ENCODE measurements around the gene GRM3.

The GRM3 gene

GRCh38 chr7:86898171-86898570, 254.5 kb downstream of the GRM3 start:
- Histone ChIP-seq H3K27me3 (ENCODE audit: insufficient read depth, low read length) (peaks cover 16% of the 10 kb centered on the region; the same call in 1 of the 2 replicates), H3K36me3 (ENCODE audit: insufficient read depth, low read length) (no peaks in the 10 kb centered on the region), H3K27ac (ENCODE audit: low read depth, low read length) (no peak overlapping the region), H3K4me3 (ENCODE audit: low read depth, low read length) (no peak overlapping the region), H3K79me2 (ENCODE audit: control insufficient read depth, insufficient read depth, low read length, unreplicated experiment) (no peaks in the 10 kb centered on the region), H2AFZ (ENCODE audit: low read length, unreplicated experiment) (no peak overlapping the region), H3K4me1 (ENCODE audit: control insufficient read depth, insufficient read depth, low read length, unreplicated experiment) (no peaks in the 10 kb centered on the region)

DNA sequence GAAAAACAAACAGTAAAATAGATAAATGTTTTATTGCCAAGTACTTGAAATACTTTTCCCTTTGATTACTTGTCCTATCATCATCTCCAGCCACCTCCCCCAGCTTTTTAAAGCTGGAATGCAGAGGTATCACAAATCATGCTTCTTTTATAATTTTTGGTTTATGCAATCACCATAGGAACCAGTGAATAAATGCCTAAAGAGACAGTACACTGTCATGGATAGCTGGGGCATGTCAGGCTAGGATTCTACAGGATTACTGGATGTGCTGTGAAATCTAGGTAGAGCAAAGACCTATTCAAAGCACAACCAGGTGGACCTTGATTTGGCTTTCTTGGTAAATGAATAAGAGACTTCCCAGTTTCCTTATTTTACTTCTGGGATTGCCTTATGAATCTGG, 257.2 kb downstream of the GRM3 start:
- H3K79me2 ChIP-seq (ENCODE audit: control insufficient read depth, insufficient read depth, low read length, unreplicated experiment): no peaks in the 10 kb centered on the region
- H3K4me1 ChIP-seq (ENCODE audit: control insufficient read depth, insufficient read depth, low read length, unreplicated experiment): no peaks in the 10 kb centered on the region
- H2AFZ ChIP-seq (ENCODE audit: low read length, unreplicated experiment): no peak overlapping the region
- H3K4me3 ChIP-seq (ENCODE audit: low read depth, low read length): no peak overlapping the region
- H3K36me3 ChIP-seq (ENCODE audit: insufficient read depth, low read length): no peaks in the 10 kb centered on the region
- peaks cover 21% of the 10 kb centered on the region for H3K27me3 ChIP-seq (ENCODE audit: insufficient read depth, low read length)
- H3K27ac ChIP-seq (ENCODE audit: low read depth, low read length): no peak overlapping the region

- Histone ChIP-seq H3K79me2 (ENCODE audit: control insufficient read depth, insufficient read depth, low read length, unreplicated experiment) (no peaks in the 10 kb centered on the region), H3K4me1 (ENCODE audit: control insufficient read depth, insufficient read depth, low read length, unreplicated experiment) (no peaks in the 10 kb centered on the region), H2AFZ (ENCODE audit: low read length, unreplicated experiment) (no peak overlapping the region), H3K36me3 (ENCODE audit: insufficient read depth, low read length) (no peaks in the 10 kb centered on the region), H3K4me3 (ENCODE audit: low read depth, low read length) (no peak overlapping the region), H3K27ac (ENCODE audit: low read depth, low read length) (no peak overlapping the region), H3K27me3 (ENCODE audit: insufficient read depth, low read length) (peaks cover 17% of the 10 kb centered on the region)
Observed at GRCh38 chr7:86904949-86905834, 261.5 kb downstream of the GRM3 start.

GRCh38 chr7:86908948-86909347, 265.2 kb downstream of the GRM3 start:
- H3K4me1 ChIP-seq (ENCODE audit: control insufficient read depth, insufficient read depth, low read length, unreplicated experiment): no peaks in the 10 kb centered on the region
- H3K36me3 ChIP-seq (ENCODE audit: insufficient read depth, low read length): no peaks in the 10 kb centered on the region
- no peaks in the 10 kb centered on the region for H3K79me2 ChIP-seq (ENCODE audit: control insufficient read depth, insufficient read depth, low read length, unreplicated experiment)
- H3K27me3 ChIP-seq (ENCODE audit: insufficient read depth, low read length): peaks cover 23% of the 10 kb centered on the region
- no peak overlapping the region for H3K4me3 ChIP-seq (ENCODE audit: low read depth, low read length)
- no peak overlapping the region for H2AFZ ChIP-seq (ENCODE audit: low read length, unreplicated experiment)
- H3K27ac ChIP-seq (ENCODE audit: low read depth, low read length): no peak overlapping the region

DNA sequence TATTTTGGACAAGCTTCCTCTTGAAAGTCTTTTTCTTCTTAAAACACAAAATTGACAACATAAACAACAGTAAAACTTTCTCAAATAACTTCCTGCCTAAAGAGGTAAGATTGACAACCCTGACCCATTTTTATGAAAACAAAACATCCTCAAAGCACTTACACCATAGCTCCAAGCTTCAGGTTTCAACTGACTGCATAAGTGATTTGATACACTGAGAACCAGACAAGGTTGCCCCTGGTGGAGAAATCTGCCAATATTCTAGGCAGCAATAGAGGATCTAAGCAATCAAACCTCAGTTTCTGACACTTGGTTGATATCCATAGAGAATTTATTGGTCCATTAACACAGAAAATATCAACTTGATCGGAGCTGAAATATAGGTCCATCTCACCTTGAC, 267.9 kb downstream of the GRM3 start:
- H3K36me3 ChIP-seq (ENCODE audit: insufficient read depth, low read length): no peaks in the 10 kb centered on the region
- no peaks in the 10 kb centered on the region for H3K4me1 ChIP-seq (ENCODE audit: control insufficient read depth, insufficient read depth, low read length, unreplicated experiment)
- peaks cover 21% of the 10 kb centered on the region for H3K27me3 ChIP-seq (ENCODE audit: insufficient read depth, low read length)
- no peaks in the 10 kb centered on the region for H3K79me2 ChIP-seq (ENCODE audit: control insufficient read depth, insufficient read depth, low read length, unreplicated experiment)
- H3K4me3 ChIP-seq (ENCODE audit: low read depth, low read length): no peak overlapping the region
- H2AFZ ChIP-seq (ENCODE audit: low read length, unreplicated experiment): no peak overlapping the region
- H3K27ac ChIP-seq (ENCODE audit: low read depth, low read length): no peak overlapping the region

DNA sequence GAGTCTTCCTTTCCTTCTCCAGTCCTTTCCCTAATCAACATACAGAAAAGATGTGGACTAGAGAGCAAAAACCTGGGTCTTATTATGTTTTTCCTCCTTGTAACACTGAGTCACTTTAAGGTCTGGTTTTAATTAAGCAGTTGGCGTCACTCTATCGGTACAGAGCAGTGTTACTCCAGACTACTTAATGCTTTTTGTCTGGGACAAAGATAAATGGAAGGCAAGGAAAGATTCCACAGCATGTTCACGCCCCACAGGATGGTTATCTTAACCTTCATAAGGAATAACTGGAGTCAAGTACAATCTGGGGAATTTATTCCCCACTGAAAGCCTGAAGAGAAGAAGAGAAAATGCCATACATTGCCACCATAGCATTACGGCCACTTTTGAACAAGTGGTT, 270.0 kb downstream of the GRM3 start:
- H3K79me2 ChIP-seq (ENCODE audit: control insufficient read depth, insufficient read depth, low read length, unreplicated experiment): no peaks in the 10 kb centered on the region
- no peak overlapping the region for H2AFZ ChIP-seq (ENCODE audit: low read length, unreplicated experiment)
- no peaks in the 10 kb centered on the region for H3K4me1 ChIP-seq (ENCODE audit: control insufficient read depth, insufficient read depth, low read length, unreplicated experiment)
- peaks cover 21% of the 10 kb centered on the region for H3K27me3 ChIP-seq (ENCODE audit: insufficient read depth, low read length)
- no peak overlapping the region for H3K27ac ChIP-seq (ENCODE audit: low read depth, low read length)
- no peak overlapping the region for H3K4me3 ChIP-seq (ENCODE audit: low read depth, low read length)
- no peaks in the 10 kb centered on the region for H3K36me3 ChIP-seq (ENCODE audit: insufficient read depth, low read length)

Data from ACC112 (cell line).